PC-3 (cell line): Measurements from ENCODE around the gene GHRL.

ENCODE experiments used
- EZH2 ChIP-seq: fragments of 300-600 bp; sonication (generic); IDR thresholded peaks from one replicate; pipeline ENCODE4 v1.6.1; 2017; ENCODE audit warnings: antibody characterized with exemption, mild to moderate bottlenecking, low read length; ENCODE audit not compliant: unreplicated experiment
- EZH2phosphoT487 ChIP-seq: fragments of 300-600 bp; sonication (generic); IDR thresholded peaks from 2 replicates; pipeline ENCODE4 v1.6.1; 2018; ENCODE audit warnings: mild to moderate bottlenecking, antibody characterized with exemption, low read length, borderline replicate concordance
- TF ChIP-seq, protein P1 (sequence below): fragments of 300-600 bp; sonication (generic); conservative IDR thresholded peaks from 2 replicates; pipeline ENCODE4 v1.5.1; 2017; ENCODE audit warnings: antibody characterized with exemption, low read depth, mild to moderate bottlenecking, low read length

DNA sequence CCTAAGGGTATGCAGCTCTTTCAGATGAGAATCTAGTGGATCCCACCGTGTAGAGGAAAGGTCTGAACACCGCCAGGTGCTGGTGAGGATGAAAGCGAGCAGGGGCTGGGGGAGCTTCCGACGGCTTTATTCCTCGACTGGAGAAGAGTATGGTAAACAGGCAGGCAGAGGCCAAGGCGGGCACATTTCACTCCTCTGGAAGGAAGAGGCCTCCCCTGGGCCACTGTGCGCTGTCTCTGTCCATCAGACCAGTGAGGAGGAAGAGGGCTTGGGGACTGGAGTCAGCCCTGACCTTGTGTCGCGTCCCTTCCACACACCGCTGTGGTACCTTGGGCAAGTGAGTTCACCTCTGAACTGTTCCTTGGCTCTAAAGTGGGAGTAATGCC lies 4.2 kb downstream of the GHRL start:
- TF ChIP-seq, protein P1, sequence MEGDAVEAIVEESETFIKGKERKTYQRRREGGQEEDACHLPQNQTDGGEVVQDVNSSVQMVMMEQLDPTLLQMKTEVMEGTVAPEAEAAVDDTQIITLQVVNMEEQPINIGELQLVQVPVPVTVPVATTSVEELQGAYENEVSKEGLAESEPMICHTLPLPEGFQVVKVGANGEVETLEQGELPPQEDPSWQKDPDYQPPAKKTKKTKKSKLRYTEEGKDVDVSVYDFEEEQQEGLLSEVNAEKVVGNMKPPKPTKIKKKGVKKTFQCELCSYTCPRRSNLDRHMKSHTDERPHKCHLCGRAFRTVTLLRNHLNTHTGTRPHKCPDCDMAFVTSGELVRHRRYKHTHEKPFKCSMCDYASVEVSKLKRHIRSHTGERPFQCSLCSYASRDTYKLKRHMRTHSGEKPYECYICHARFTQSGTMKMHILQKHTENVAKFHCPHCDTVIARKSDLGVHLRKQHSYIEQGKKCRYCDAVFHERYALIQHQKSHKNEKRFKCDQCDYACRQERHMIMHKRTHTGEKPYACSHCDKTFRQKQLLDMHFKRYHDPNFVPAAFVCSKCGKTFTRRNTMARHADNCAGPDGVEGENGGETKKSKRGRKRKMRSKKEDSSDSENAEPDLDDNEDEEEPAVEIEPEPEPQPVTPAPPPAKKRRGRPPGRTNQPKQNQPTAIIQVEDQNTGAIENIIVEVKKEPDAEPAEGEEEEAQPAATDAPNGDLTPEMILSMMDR, result no peak
- no peak for TF ChIP-seq EZH2phosphoT487
- TF ChIP-seq EZH2, result no peak
